HUES6 (cell line): ENCODE measurements around the gene TWSG1.
"Not testable (repeated sequence)": the region's sequence is repeated elsewhere in the genome, so short reads cannot be mapped to it uniquely, and the experiment has no call there.

Experiments
- H3K27ac ChIP-seq: 2 replicates; pipeline ENCODE4 v1.7.0; 2013; ENCODE audit warnings: low read depth, mild to moderate bottlenecking, low read length, inconsistent platforms
- H3K27me3 ChIP-seq: 2 replicates; pipeline ENCODE4 v1.6.1; 2013; ENCODE audit warnings: low read length; ENCODE audit not compliant: control insufficient read depth, insufficient read depth
- H3K36me3 ChIP-seq: 2 replicates; pipeline ENCODE4 v1.6.1; 2013; ENCODE audit warnings: low read length; ENCODE audit not compliant: control insufficient read depth, insufficient read depth
- H3K4me1 ChIP-seq: 2 replicates; pipeline ENCODE4 v1.6.1; 2013; ENCODE audit warnings: low read length; ENCODE audit not compliant: control insufficient read depth, insufficient read depth
- H3K4me3 ChIP-seq: 2 replicates; pipeline ENCODE4 v1.5.1; 2013; ENCODE audit warnings: low read depth, low read length
- H3K9ac ChIP-seq: one replicate; pipeline ENCODE4 v1.6.1; 2013; ENCODE audit warnings: mild to moderate bottlenecking, low read length
- H3K9me3 ChIP-seq: 2 replicates; pipeline ENCODE4 v1.6.1; 2013; ENCODE audit warnings: low read depth, low read length; ENCODE audit not compliant: control insufficient read depth, insufficient read depth

TWSG1 gene

DNA sequence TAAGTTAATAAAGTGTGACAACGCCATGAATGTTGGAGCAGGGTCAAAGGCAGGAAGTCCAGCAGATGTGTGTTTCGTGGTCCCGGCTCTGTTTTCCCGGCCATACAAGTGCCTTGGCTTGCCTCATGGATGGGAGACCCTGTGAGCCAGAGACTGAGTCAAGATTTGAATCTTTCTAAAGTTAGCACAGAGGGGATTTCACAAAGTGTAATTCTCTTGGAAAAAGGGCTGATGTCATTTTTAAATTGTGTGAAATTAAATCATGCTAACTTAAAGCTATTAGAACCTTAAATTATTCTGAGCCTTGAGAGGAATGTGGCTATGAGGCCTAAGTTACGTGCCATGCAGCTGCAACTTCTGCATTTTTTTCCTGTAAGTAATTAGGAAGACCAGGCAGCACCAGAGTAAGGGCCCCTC lies 102.5 kb downstream of the TWSG1 start:
- no peaks in the 10 kb centered on the region for H3K9me3 ChIP-seq
- H3K9ac ChIP-seq, result no peak overlapping the region
- H3K4me1 ChIP-seq, result peaks cover 16% of the 10 kb centered on the region
- no peaks in the 10 kb centered on the region for H3K36me3 ChIP-seq
- no peak overlapping the region for H3K4me3 ChIP-seq
- no peaks in the 10 kb centered on the region for H3K27me3 ChIP-seq
- peak overlapping the region; percentile 8; the same call in 1 of the 2 replicates for H3K27ac ChIP-seq

GRCh38 chr18:9437672-9438071 lies 103.1 kb downstream of the TWSG1 start:
- Histone ChIP-seq H3K27me3 (no peaks in the 10 kb centered on the region), H3K4me3 (no peak overlapping the region), H3K27ac (no peak overlapping the region), H3K9ac (no peak overlapping the region), H3K4me1 (peaks cover 16% of the 10 kb centered on the region), H3K36me3 (no peaks in the 10 kb centered on the region), H3K9me3 (no peaks in the 10 kb centered on the region)

DNA sequence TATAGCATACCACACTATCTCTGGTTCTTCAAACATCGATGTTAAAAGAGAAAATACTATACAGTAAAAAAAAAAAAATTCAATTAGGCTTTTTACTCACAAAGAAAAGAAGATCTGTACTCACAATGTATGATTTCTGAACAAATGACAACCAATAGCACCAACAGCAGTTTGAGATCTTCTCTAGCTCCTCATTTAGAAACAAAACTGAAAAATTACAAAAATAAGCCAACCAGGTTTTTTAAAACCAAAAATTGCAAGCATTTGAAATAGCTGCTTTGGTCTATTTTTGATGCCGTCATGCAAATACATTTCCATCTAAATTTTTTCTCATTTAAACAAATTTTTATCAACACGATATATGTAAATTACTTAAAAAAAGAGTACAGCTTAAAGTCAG lies 106.5 kb downstream of the TWSG1 start:
- Histone ChIP-seq H3K9ac (no peak overlapping the region), H3K36me3 (no peaks in the 10 kb centered on the region), H3K4me1 (peaks cover 6% of the 10 kb centered on the region), H3K27me3 (no peaks in the 10 kb centered on the region), H3K9me3 (0 out of 2 replicates have a peak, but pooled peaks cover under 1% of the 10 kb centered on the region), H3K27ac (no peak overlapping the region), H3K4me3 (no peak overlapping the region)

DNA sequence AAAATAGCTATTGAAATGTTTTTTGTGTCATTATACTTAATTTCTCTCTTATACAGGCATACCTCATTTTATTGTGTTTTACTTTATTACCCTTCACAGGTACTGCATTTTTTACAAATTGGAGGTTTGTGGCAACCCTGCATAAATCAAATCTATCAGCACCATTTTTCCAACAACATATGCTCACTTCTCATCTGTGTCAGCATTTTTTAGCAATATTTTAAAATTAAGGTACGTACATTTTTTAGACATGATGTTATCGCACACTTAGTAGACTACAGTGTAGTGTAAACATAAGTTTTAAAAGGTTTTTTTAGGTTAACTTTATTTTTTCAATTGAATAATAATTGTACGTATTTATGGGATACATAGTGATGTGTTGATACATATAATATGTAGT lies 110.0 kb downstream of the TWSG1 start:
- H3K4me1 ChIP-seq, result no peaks in the 10 kb centered on the region
- H3K27ac ChIP-seq, result no peak overlapping the region
- no peak overlapping the region for H3K4me3 ChIP-seq
- no peaks in the 10 kb centered on the region for H3K27me3 ChIP-seq
- H3K36me3 ChIP-seq, result no peaks in the 10 kb centered on the region
- H3K9me3 ChIP-seq, result peaks cover 22% of the 10 kb centered on the region
- H3K9ac ChIP-seq, result no peak overlapping the region

DNA sequence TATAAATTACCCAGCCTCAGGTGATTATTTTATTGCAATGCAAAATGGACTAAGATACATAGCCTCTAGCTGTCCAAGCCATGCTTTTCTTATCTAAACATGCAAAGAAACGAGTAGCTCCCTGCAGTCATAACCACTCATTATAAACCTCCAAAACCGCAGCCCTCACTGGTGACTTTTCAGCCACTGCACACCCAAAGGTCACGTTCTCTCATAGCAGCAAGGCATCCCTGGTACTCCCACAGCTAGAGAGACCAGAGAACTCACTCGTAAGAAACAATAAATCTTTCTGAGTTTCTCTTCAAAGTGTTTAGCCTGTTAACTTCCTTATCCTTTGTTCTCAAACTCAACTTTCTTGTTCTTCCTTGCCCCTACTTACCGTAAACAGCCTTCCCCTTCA lies 112.3 kb downstream of the TWSG1 start:
- Histone ChIP-seq H3K27ac (no peak overlapping the region), H3K4me3 (no peak overlapping the region), H3K4me1 (no peaks in the 10 kb centered on the region), H3K27me3 (no peaks in the 10 kb centered on the region), H3K36me3 (no peaks in the 10 kb centered on the region), H3K9me3 (peaks cover 22% of the 10 kb centered on the region), H3K9ac (no peak overlapping the region)

DNA sequence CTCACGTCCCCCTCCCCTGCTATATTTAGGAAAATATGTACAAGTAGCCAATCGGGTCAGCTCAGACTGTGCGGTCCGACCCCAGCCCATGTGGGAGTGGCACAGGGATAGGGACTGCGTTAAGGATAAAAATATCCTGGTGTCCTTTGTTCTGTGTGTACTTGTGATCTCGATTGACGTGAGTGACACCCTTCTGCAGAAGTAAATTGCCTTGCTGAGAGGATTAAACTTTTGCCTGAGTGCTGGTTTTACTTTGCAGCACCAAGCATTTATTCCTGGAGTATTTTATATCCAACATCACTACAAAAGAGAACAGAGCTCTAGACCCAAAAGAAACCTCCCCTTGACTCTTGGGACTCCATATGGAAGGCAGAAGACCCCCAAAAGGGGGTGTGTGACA lies 112.8 kb downstream of the TWSG1 start:
- Histone ChIP-seq H3K9me3 (peaks cover 22% of the 10 kb centered on the region), H3K27ac (no peak overlapping the region), H3K27me3 (no peaks in the 10 kb centered on the region), H3K4me1 (no peaks in the 10 kb centered on the region), H3K9ac (no peak overlapping the region), H3K36me3 (no peaks in the 10 kb centered on the region), H3K4me3 (no peak overlapping the region)

GRCh38 chr18:9449600-9450414 lies 115.2 kb downstream of the TWSG1 start:
- peaks cover 5% of the 10 kb centered on the region; the same call in 1 of the 2 replicates for H3K4me1 ChIP-seq
- H3K36me3 ChIP-seq, result no peaks in the 10 kb centered on the region
- H3K4me3 ChIP-seq, result no peak overlapping the region
- no peak overlapping the region for H3K9ac ChIP-seq
- no peaks in the 10 kb centered on the region for H3K27me3 ChIP-seq
- H3K27ac ChIP-seq, result no peak overlapping the region
- peaks cover 22% of the 10 kb centered on the region for H3K9me3 ChIP-seq

- H3K4me1 ChIP-seq, H3K9ac ChIP-seq, H3K27me3 ChIP-seq, H3K27ac ChIP-seq, H3K4me3 ChIP-seq, H3K36me3 ChIP-seq: not testable (repeated sequence)
- peaks cover 28% of the 10 kb centered on the region for H3K9me3 ChIP-seq
Measured at GRCh38 chr18:9450920-9451319, 116.3 kb downstream of the TWSG1 start.
